ENCODE measurements around the gene RBBP5. TPM values are rescaled to one million over a fixed set of nuclear protein-coding genes. Genes with fewer than 3 reads are reported as not detected.

Gene RBBP5
- total RNA-seq, 2 experiments from 2014 or later: 22.3 to 25.5 TPM

DNA sequence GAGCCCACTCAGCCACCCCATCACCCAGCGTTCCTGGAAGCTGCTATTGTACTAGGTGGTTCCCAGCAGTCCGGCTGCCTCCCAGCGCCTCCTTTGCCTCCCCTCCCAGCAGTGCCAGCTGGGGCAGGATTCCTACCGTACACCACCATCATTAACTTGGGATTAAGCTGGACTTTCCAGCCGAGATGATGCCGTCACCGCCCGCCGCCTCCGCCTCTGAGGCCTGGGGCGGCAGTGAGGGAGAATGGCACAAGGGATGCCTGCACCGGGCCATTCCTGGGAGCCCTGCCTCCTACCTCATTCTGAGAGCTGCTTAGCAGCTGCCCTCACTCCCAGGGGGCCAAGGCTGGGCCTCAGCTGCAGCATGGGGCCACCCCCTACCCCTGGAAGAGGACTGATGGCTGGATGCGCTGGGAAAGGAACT is 65.6 kb downstream of the RBBP5 start:
- no peaks in the 10 kb centered on the region for H3K4me1 Mint-ChIP-seq
- H3K27ac Mint-ChIP-seq: no peak overlapping the region
- POLR2A ChIA-PET: no interaction called here
- no peaks in the 10 kb centered on the region for H3K36me3 Mint-ChIP-seq
- no peak for DNase-seq
- no peaks in the 10 kb centered on the region for H3K9me3 Mint-ChIP-seq
- peaks cover under 1% of the 10 kb centered on the region for H3K27me3 Mint-ChIP-seq
- ATAC-seq (ENCODE audit: low read depth): no peak
- H3K4me3 Mint-ChIP-seq: no peak overlapping the region

- no peak overlapping the region for H3K4me3 Mint-ChIP-seq
- DNase-seq: no peak
- H3K27ac Mint-ChIP-seq: no peak overlapping the region
- no peak for ATAC-seq (ENCODE audit: low read depth)
- H3K36me3 Mint-ChIP-seq: no peaks in the 10 kb centered on the region
- peaks cover 2% of the 10 kb centered on the region for H3K27me3 Mint-ChIP-seq
- H3K9me3 Mint-ChIP-seq: no peaks in the 10 kb centered on the region
- POLR2A ChIA-PET: no interaction called here
- no peaks in the 10 kb centered on the region for H3K4me1 Mint-ChIP-seq
Observed at GRCh38 chr1:205054013-205054412, 67.8 kb downstream of the RBBP5 start.

DNA sequence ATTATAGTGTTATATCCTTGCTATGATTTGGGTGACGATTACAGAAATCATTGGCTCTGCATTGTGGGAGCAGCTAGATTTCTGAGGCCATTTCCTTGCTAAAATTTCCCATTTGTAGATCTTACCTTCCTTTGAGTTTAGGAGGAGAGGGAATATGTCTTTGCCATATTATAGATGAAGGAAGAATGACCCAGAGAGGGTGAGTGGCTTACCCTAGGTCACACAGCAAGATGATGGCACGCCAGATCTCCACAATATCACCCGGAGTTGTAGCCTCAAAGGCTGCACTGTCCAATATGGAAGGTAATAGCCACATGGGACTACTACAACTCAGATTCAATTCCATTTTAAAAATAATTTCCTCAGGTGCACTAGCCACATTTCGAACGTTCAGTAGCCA is 68.5 kb downstream of the RBBP5 start:
- Mint-ChIP-seq H3K36me3 (no peaks in the 10 kb centered on the region), H3K4me3 (no peak overlapping the region)

GRCh38 chr1:205052690-205053089 is 69.1 kb downstream of the RBBP5 start:
- no peak overlapping the region for H3K27ac Mint-ChIP-seq
- DNase-seq: no peak
- POLR2A ChIA-PET: no interaction called here

More for the DNA sequence above, 68.5 kb downstream of the RBBP5 start:
- Mint-ChIP-seq H3K4me1 (no peaks in the 10 kb centered on the region), H3K27me3 (peaks cover 5% of the 10 kb centered on the region), H3K9me3 (no peaks in the 10 kb centered on the region), H3K27ac (no peak overlapping the region)
- ATAC-seq (ENCODE audit: low read depth) (no peak), DNase-seq (no peak)
- POLR2A ChIA-PET: no interaction called here

DNA sequence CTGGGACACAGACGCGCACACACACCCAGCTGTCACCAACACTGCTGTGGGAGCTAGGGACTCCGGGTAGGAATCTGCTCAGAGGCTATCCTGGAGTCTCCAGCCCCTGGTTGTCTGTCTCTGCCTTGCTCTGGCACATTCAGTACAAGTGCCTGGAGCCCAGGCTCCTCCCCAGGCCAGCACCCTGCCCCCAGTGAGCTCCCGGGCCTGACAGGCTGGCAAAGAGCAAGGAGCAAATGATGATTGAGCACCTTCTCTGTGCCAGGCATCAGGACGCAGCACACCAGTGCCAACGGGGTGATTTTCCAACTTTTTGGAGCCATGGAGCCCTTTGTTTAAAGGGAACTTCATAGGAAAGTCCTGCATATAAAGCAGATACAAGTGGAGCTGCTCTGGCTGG is 72.3 kb downstream of the RBBP5 start:
- ATAC-seq (ENCODE audit: low read depth) (no peak), DNase-seq (no peak)
- POLR2A ChIA-PET: interaction anchor here (0.5 kb wide), 1 partner anchor 16 kb away, joined by 3 read pairs; no protein-coding TSS in a partner anchor
- no peak overlapping the region for H3K27ac Mint-ChIP-seq
- H3K36me3 Mint-ChIP-seq: no peaks in the 10 kb centered on the region
- no peaks in the 10 kb centered on the region for H3K9me3 Mint-ChIP-seq
- H3K4me1 Mint-ChIP-seq: no peaks in the 10 kb centered on the region
- peaks cover 32% of the 10 kb centered on the region for H3K27me3 Mint-ChIP-seq
- no peak overlapping the region for H3K4me3 Mint-ChIP-seq

More at GRCh38 chr1:205052690-205053089, 69.1 kb downstream of the RBBP5 start:
- H3K27me3 Mint-ChIP-seq: peaks cover 6% of the 10 kb centered on the region
- H3K4me3 Mint-ChIP-seq: no peak overlapping the region
- H3K4me1 Mint-ChIP-seq: no peaks in the 10 kb centered on the region
- H3K9me3 Mint-ChIP-seq: no peaks in the 10 kb centered on the region
- no peaks in the 10 kb centered on the region for H3K36me3 Mint-ChIP-seq
- no peak for ATAC-seq (ENCODE audit: low read depth)

- H3K36me3 Mint-ChIP-seq: no peaks in the 10 kb centered on the region
- POLR2A ChIA-PET: no interaction called here
- H3K27ac Mint-ChIP-seq: no peak overlapping the region
- no peak for DNase-seq
- H3K4me3 Mint-ChIP-seq: no peak overlapping the region
- no peak for ATAC-seq (ENCODE audit: low read depth)
- no peaks in the 10 kb centered on the region for H3K9me3 Mint-ChIP-seq
- H3K27me3 Mint-ChIP-seq: peaks cover 43% of the 10 kb centered on the region
- no peaks in the 10 kb centered on the region for H3K4me1 Mint-ChIP-seq
Observed at GRCh38 chr1:205048382-205048781, 73.4 kb downstream of the RBBP5 start.

GRCh38 chr1:205047764-205048231 is 74.0 kb downstream of the RBBP5 start:
- ATAC-seq (ENCODE audit: low read depth) (no peak), DNase-seq (no peak)
- Mint-ChIP-seq H3K36me3 (no peaks in the 10 kb centered on the region), H3K4me1 (no peaks in the 10 kb centered on the region), H3K27ac (no peak overlapping the region), H3K4me3 (no peak overlapping the region), H3K27me3 (peaks cover 45% of the 10 kb centered on the region), H3K9me3 (no peaks in the 10 kb centered on the region)
- POLR2A ChIA-PET: no interaction called here

DNA sequence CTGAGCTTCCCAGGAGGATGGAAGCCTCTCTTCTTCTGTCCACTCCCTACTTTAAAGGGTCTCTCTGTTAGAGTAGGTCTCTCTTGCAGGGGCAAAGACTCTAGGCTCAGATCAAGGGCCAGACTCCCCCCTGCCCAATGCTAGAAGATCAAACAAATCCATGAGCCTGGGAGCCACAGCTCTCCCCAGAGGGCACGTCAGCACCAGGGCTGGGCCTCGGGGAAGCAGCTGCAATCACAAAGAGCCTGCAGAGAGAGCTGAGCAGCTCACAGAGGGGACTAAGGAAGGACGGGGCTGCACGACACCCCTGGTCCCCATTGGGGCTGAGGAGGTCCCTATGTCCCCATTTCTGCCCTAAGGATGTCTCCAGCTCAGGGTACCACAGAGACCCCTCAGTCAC is 74.9 kb downstream of the RBBP5 start:
- ATAC-seq (ENCODE audit: low read depth): no peak
- no peak overlapping the region for H3K4me3 Mint-ChIP-seq
- H3K36me3 Mint-ChIP-seq: no peaks in the 10 kb centered on the region
- POLR2A ChIA-PET: no interaction called here
- no peaks in the 10 kb centered on the region for H3K9me3 Mint-ChIP-seq
- no peaks in the 10 kb centered on the region for H3K4me1 Mint-ChIP-seq
- peaks cover 55% of the 10 kb centered on the region for H3K27me3 Mint-ChIP-seq
- DNase-seq: no peak
- no peak overlapping the region for H3K27ac Mint-ChIP-seq

DNA sequence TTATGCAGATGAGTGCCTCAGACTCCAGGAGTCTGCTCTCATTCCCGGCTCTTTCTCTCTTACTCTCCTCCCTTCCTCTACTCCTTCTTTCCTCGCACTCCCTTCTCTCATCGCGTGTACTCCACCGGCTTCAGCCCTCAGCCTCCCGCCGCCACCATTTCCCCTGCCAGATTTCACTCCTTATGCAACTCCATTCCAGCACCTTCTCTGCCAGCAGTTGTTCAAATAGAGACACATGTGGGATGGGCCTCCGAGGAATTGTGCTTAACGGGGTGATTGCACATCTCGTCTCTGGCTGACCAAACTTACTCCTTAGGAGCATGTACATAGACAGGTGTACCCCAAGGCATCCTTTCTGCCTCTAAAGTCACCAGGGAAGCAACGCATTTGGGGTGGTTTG is 76.6 kb downstream of the RBBP5 start:
- Mint-ChIP-seq H3K4me1 (no peaks in the 10 kb centered on the region), H3K9me3 (no peaks in the 10 kb centered on the region), H3K27me3 (peaks cover 69% of the 10 kb centered on the region), H3K36me3 (no peaks in the 10 kb centered on the region), H3K4me3 (no peak overlapping the region), H3K27ac (no peak overlapping the region)
- POLR2A ChIA-PET: no interaction called here
- ATAC-seq (ENCODE audit: low read depth): no peak
- DNase-seq: no peak

DNA sequence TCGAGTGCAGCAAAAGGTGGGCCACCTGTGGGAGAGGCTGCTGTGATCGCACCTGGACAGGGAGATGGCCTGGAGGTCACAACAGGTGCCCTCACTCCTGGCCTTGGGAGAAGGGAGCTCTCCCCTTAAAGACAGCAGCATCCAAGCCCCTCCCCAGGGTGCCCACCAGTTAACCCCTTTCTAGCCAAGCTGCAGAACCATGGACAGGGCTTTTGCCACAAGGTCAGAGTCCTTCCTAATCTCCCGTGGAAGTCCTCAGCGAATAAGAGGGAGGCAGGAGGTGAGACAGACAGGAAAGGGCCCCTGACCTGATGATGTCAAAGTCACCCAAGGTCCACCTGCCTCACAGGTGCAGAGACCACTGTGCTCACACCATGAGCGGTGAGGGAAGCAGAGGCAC is 77.0 kb downstream of the RBBP5 start:
- H3K27ac Mint-ChIP-seq: no peak overlapping the region
- no peaks in the 10 kb centered on the region for H3K36me3 Mint-ChIP-seq
- H3K4me1 Mint-ChIP-seq: no peaks in the 10 kb centered on the region
- no peak overlapping the region for H3K4me3 Mint-ChIP-seq
- peaks cover 72% of the 10 kb centered on the region for H3K27me3 Mint-ChIP-seq
- ATAC-seq (ENCODE audit: low read depth): no peak
- POLR2A ChIA-PET: no interaction called here
- no peaks in the 10 kb centered on the region for H3K9me3 Mint-ChIP-seq
- DNase-seq: no peak

GRCh38 chr1:205043866-205044265 is 77.9 kb downstream of the RBBP5 start:
- no peak for DNase-seq
- no peak overlapping the region for H3K27ac Mint-ChIP-seq
- peak; percentile 13 for ATAC-seq (ENCODE audit: low read depth)
- no peaks in the 10 kb centered on the region for H3K9me3 Mint-ChIP-seq
- H3K27me3 Mint-ChIP-seq: peaks cover 72% of the 10 kb centered on the region
- no peak overlapping the region for H3K4me3 Mint-ChIP-seq
- no peaks in the 10 kb centered on the region for H3K36me3 Mint-ChIP-seq
- H3K4me1 Mint-ChIP-seq: no peaks in the 10 kb centered on the region
- POLR2A ChIA-PET: no interaction called here

DNA sequence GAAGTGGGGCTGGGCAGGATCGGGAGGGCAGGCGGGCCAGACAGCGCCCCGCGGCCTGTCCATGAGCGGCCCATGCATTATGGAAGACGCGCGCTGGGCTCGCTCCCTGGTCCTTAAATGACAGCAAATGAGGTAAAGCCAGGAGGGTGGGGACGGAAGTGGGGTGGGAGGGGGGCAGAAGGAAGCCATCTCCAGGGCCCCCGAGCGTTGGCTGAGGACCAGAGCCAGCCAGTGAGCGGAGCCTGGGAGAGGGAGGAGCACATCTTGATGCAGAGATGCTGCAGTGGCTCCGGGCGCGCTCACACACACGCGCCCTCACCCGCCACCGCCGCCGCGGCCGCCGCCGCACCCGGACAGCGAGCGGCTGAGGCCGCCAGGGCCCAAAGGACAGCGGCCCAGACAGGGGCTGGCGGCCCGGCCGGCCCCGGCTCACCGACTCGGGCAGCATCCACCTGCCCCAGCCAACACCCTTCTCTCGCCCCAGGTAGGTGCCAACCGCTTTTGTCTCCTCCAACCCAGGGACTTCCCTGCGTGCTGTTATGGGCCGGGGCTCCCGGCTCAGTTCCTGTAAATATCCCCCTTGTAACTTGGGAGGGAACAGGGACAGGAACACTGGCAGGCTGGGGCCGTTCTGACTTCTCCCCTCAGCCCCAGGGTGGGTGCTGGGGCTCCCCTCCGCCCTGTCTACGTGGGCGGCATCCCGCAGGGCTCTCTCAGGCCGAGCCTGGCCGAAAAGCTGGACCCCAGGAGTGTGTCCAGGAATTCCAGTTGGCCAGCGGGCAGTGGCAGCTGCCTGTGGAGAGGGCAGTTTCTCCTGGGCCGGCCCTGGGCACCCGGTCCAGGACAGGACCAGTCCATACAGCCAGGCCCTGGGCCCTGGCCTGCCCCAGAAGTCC is 78.6 kb downstream of the RBBP5 start, which contains the start of gene CNTN2:
CNTN2 (plus strand) TSS at position 302 of the 896 bp plus-strand sequence. CDS start 9,974 bp downstream, outside the sequence.
- H3K27me3 Mint-ChIP-seq: peaks cover 69% of the 10 kb centered on the region
- ATAC-seq (ENCODE audit: low read depth) (no peak), DNase-seq (no peak)
- no peaks in the 10 kb centered on the region for H3K4me1 Mint-ChIP-seq
- POLR2A ChIA-PET: no interaction called here
- H3K27ac Mint-ChIP-seq: no peak within 1 kb of the TSS
- H3K36me3 Mint-ChIP-seq: no peaks in the 10 kb centered on the region
- H3K4me3 Mint-ChIP-seq: no peak within 1 kb of the TSS
- no peaks in the 10 kb centered on the region for H3K9me3 Mint-ChIP-seq

GRCh38 chr1:205041998-205042910 is 79.5 kb downstream of the RBBP5 start:
- no peak for ATAC-seq (ENCODE audit: low read depth)
- DNase-seq: no peak
- Mint-ChIP-seq H3K4me1 (no peaks in the 10 kb centered on the region), H3K36me3 (no peaks in the 10 kb centered on the region), H3K27ac (no peak overlapping the region), H3K9me3 (no peaks in the 10 kb centered on the region), H3K4me3 (no peak overlapping the region), H3K27me3 (peaks cover 68% of the 10 kb centered on the region)
- POLR2A ChIA-PET: no interaction called here
